HG02973 (cell line): ENCODE data around the gene OR8B2.
"Not testable (repeated sequence)": the region's sequence is repeated elsewhere in the genome, so short reads cannot be mapped to it uniquely, and the experiment has no call there.

ENCODE experiments used
- ATAC-seq: cut with Tn5 transposase; IDR thresholded peaks from one replicate; pipeline ENCODE4 v1.9.1; 2021; ENCODE audit warnings: moderate library complexity; ENCODE audit not compliant: unreplicated experiment

Gene OR8B2, protein sequence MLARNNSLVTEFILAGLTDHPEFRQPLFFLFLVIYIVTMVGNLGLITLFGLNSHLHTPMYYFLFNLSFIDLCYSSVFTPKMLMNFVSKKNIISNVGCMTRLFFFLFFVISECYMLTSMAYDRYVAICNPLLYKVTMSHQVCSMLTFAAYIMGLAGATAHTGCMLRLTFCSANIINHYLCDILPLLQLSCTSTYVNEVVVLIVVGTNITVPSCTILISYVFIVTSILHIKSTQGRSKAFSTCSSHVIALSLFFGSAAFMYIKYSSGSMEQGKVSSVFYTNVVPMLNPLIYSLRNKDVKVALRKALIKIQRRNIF

DNA sequence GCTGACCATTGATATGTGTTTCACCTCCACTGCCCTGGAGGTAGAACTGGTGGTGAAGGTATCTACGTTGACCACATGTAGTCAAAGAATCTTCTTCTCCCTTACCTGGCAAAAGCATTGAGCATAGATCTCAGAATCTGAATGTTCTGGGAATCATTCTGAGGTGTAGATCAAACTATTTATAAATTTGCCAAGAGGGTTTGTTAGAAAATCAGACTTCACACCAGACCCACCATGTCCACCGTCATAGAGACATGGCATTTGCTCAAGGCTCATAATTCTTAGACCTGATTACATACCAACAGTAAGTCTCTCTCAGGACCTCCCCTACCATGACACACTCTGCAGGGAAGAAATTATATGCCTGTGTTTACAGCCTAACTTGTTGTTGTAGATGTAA, at the start of gene OR8B2:
Gene OR8B2, minus strand, starts transcription at position 101 of the 400 bp plus-strand sequence. CDS start 1,156 bp downstream, outside the sequence.
- ATAC-seq, result no peak

DNA sequence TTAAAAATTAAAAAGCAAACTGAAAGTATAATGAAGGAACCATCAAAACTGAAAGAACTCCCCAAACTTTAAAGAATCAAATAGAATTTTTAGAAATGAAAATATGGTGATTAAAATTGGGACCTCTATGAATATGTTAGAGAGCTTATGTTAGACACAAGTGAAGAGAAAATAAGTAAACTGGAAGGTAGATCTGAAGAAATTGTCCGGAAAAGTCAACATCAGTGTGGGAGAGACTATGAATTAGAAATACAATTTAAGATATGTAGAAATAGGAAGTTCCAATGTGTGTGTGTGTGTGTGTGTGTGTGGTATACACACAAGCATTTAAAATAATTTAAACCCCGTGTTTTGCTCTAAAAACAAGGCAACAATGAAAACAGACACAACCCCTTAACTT, 45.3 kb upstream of the OR8B2 start:
- no peak for ATAC-seq

DNA sequence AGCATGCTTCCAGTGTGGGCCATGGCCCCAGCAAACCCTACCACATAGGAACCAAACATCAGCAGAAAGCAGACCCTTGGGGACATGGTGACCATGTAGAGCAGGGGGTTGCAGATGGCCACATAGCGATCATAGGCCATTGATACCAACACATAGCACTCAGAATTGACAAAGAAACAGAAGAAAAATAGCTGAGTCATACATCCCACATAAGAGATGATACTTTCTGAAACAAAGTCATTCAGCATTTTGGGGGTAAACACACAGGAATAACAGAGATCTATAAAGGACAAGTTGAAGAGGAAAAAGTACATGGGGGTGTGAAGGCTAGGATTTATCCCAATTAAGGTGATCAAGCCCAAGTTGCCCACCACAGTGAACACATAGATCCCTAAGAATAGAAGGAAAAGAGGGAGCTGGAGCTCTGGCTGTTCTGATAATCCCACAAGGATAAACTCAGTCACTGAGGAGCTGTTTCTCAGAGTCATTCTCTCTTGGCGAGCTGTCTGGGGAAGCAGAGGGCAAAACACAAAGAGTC, 40.2 kb upstream of the OR8B2 start, which contains the start of gene OR8B4:
Gene OR8B4, minus strand, starts transcription at position 488 of the 538 bp plus-strand sequence. Its CDS starts 0 bp downstream, at position 488.
- ATAC-seq, result no peak

DNA sequence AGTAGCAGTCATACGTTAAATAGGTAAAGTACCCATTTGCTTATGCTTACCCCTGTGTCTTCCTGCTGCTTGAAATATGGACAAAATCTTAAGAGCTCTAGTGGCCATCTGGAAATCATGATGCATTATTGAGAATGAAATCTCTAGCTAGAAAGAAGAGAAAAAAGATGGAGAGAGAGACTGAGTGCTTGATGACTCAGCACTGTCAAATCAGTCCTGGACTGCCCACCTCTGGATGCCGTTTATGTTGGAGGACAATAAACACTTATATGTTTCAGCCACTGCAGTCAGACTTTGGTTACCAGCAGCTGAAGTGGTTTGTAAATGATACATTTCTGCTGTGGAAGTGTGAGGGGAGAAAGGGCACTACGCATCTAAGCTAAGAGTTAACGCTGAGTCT, 36.7 kb upstream of the OR8B2 start:
- ATAC-seq, result no peak

DNA sequence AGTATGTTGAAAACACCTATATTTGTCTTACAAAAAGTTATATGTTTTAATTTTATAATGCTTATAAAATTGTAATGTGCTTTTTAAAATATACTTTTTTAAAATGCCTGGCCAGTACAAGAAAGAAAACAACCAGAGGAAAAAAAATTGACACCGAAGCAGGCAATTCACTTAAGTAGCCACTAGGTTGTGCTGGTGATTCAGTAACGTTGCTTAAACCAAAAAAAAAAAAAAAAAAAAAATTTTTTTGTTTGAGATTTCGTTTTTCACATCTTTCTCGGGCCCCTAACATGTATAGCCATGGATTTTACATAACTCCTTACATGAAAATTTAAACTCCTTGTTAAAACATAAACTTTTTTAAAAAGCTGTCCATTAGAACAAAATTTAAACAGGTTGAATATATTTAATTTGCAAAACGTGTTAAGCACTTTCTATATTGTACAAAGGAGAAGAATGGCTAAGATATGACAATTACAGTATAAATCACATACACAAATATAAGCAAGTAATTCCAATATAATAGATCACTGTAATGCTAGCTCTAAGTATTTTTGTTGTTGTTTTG, 31.1 kb upstream of the OR8B2 start:
- ATAC-seq, result peak; percentile 51

DNA sequence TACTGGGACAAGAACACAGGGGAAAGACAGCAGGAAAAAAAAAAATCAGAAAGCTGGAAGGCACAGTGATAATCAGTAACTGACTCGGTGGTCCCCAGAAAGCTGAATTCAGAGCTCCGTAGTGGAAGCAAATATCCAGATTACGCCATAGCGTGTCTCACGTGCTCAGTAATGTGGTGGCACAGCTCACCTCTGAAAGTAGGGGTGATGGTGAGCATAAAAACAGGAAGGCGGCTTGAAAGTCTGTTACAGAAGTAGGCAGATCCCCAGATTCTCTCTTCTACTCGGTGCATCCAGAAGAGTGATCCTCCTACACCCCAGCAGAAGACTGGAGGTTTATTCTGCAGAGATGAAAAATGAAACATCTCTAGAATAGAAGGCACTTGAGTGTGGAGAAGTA, 25.6 kb upstream of the OR8B2 start:
- ATAC-seq, result no peak

DNA sequence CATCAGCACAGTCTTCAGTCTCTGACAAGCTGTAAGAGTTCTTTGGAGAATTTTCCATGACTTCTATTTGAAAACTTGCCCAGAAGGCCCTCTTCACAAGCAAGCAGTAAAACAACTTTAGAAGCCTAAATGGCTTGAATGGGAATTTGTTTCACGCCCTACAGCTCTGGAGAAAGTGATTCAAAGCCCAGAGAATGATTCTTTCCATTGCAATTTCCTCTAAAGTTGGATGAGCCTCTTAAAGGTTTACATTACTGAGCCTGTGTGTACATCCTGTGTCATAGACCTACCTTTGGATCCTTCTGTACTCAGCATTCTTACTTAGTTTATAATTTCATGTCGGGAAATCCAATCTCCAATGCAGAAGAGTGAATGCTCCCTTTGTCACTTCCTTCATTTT, 21.3 kb upstream of the OR8B2 start:
- no peak for ATAC-seq

DNA sequence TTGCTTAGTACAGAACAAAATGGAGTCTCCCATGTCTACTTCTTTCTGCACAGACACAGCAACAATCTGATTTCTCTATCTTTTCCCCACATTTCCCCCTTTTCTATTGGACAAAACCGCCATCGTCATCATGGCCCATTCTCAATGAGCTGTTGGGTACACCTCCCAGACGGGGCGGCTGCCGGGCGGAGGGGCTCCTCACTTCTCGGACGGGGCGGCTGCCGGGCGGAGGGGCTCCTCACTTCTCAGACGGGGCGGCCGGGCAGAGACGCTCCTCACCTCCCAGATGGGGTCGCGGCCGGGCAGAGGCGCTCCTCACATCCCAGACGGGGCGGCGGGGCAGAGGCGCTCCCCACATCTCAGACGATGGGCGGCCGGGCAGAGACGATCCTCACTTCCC, 18.9 kb upstream of the OR8B2 start:
- ATAC-seq, result not testable (repeated sequence)

DNA sequence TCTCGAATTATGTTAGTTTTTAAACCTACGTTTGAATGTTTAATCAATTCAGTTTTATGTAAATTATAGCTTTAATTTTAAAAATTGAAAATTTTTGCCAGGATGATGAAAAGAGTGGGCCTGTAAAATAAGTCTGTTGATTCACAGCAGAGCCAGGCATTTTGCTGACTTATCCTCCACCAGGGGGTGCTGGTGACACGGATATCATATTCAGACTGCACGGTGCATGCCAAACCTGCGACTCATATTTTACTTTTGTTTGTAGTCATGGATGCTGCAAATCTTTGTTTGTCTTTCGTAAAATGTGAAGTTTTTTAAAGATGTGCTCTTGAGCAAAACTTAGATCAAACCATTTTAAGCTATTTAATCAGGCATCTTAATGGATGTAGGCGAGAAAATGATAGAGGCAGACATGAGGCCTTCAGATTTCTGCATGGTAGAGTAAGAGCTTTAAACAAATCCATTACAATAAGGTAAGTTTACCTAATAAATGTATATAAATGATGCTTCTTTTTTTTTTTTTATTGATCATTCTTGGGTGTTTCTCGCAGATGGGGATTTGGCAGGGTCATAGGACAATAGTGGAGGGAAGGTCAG, 18.1 kb upstream of the OR8B2 start:
- ATAC-seq, result peak; percentile 96

DNA sequence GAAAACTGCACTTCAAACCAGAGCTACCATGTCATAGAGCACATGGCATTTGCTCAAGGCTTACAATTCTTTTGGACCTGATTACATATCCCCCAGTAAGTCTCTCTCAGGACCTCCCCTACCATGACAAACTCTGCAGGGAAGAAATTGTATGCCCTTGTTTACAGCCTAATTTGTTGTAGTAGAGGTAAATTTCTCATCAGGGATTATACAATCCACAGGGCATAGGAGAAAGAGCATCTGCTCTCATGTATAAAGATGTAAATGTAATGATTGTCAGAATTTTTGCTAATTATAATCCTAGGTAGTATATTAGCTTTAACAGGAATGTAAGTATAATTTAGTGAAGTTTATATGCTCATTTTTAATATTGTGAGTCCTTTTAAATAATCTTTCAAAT, 14.6 kb upstream of the OR8B2 start, which contains the start of gene OR8B3:
Gene OR8B3, minus strand, starts transcription at position 101 of the 400 bp plus-strand sequence. CDS start 1,673 bp downstream, outside the sequence.
- ATAC-seq, result no peak

DNA sequence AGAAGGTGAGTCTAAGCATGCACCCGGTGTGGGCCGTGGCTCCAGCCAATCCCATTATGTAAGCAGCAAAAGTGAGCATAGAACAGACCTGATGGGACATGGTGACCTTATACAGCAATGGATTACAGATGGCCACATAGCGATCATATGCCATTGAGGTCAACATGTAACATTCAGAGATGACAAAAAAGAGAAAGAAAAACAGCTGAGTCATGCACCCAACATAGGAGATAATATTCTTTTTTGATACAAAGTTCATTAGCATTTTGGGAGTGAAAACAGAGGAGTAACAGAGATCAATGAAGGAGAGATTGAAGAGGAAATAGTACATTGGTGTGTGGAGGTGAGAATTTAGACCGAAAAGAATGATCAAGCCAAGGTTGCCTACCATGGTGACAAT, 12.5 kb upstream of the OR8B2 start:
- not testable (repeated sequence) for ATAC-seq

DNA sequence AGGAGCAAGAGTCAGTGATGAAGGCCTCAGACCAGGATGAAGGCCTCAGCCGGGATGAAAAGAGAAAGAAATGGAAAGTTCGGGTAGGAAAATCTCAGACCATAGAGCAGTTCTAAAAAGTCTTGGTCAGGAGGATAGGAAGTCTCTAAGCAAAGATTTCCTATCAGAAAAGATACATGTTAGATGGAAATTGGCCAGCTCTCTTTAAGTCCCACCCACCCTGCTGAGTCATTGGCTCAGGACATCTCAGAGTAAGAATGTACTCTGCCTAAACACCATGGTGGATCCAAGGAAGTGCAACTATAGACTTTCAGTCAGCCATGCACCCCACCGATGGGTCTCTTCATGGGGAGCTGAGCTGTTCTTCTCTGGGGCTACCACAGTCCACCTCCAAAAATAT, 10.1 kb upstream of the OR8B2 start:
- ATAC-seq, result no peak

DNA sequence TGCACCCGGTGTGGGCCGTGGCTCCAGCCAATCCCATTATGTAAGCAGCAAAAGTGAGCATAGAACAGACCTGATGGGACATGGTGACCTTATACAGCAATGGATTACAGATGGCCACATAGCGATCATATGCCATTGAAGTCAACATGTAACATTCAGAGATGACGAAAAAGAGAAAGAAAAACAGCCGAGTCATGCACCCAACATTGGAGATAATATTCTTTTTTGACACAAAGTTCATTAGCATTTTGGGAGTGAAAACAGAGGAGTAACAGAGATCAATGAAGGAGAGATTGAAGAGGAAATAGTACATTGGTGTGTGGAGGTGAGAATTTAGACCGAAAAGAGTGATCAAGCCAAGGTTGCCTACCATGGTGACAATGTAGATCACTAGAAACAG, 1.4 kb downstream of the OR8B2 start:
- ATAC-seq, result not testable (repeated sequence)

DNA sequence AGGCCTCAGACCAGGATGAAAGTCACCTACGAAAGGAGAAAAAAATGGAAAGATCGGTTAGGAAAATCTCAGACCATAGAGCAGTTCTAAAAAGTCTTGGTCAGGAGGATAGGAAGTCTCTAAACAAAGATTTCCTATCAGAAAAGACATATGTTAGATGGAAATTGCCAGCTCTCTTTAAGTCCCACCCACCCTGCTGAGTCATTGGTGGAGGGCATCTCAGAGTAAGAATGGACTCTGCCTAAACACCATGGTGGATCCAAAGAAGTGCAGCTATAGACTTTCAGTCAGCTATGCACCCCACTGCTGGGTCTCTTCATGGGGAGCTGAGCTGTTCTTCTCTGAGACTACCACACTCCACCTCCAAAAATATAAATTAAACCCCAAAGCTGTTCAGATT, 3.7 kb downstream of the OR8B2 start:
- no peak for ATAC-seq

DNA sequence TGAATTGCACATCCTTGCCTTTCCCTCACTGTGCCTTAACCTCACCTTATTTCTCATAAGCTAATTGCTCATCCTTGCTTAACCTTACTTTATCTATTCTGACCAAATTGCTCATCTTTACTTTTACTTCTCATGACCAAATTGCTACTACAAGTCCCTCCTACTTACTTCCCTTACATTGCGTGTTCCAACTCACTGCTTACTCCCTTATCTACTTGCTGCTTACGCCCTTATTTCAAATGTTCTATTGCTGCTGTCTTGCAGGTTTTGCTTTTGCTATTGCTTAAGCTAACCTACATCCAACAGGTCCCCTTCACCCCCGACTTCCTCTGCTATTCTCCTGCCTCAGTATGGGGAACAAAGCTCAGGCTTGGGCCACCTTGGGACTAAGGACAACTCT, 8.0 kb downstream of the OR8B2 start:
- no peak for ATAC-seq

DNA sequence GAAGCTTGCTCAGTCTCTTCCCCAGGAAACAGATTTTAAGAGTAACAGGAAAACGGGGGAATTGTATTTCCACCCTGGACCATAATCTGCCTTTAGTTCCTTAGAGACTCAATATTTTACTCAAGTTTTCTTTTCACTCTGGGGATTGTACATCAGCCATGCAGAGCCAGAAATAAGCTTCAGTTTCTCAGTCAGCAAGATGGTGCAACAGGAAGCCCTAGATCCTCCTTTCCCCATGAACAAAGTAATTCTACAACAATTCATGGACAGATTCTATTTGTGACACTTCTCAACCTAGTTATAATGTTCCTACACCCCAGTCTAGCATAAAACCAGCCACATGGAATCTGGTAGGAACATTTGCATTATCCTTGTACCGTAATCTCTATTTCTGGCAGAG, 24.7 kb downstream of the OR8B2 start:
- no peak for ATAC-seq

DNA sequence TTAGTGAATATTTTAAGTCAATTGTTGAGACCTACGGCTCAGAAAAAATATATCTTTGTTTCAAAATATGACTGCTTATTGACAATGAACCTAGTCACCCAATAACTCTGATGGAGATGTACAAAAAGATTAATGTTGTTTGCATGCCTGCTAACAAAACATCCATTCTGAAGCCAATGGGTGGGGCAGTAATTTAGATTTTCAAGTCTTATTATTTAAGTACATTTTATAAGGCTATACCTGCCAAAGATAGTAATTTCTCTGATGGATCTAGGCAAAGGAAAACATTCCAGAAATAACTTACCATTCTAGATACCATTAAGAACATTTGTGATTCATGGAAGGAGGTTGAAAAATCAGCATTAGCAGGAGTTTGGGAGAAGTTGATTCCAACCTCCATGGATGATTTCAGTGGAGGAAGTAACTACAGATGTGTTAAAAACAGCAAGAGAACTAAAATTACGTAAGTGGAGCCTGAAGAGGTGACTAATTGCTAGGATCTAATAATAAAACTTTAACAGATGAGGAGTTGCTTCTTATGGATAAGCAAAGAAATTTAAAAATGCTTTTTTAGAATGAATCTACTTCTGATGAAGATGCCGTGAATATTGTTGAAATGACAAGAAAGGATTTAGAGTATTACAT, 37.9 kb downstream of the OR8B2 start:
- ATAC-seq, result no peak

DNA sequence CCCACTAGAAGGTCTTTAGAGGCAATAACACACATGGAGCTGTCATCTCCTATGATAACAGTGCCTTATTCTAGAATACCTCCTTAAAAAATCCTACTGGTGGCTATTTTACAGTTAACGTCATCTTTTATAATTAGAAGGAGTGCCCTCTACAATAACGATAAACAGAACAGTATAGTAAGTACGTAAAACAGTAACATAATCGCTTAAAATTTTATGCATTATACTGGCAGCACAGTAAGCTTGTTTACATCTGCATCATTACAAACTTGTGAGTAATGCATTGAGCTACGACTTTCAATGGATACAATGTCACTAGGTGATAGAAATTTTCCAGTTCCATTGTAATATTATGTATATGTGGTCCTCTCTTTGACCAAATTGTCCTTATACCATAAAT, 40.0 kb downstream of the OR8B2 start:
- ATAC-seq, result no peak

DNA sequence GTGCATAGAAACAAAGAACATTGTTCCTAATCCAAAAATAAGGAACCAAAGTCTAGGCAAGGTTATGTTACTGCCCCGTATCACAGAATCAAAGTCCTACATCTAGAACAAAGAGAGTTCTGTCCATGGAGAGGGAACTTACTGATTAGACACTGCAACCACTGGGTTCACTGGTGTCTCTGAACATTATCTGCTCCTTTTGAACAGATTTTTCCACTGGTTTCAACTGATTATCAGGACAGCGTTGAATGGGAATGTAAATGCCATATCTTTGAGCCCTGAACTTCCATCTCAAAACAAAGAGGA, 44.2 kb downstream of the OR8B2 start:
- ATAC-seq, result no peak

DNA sequence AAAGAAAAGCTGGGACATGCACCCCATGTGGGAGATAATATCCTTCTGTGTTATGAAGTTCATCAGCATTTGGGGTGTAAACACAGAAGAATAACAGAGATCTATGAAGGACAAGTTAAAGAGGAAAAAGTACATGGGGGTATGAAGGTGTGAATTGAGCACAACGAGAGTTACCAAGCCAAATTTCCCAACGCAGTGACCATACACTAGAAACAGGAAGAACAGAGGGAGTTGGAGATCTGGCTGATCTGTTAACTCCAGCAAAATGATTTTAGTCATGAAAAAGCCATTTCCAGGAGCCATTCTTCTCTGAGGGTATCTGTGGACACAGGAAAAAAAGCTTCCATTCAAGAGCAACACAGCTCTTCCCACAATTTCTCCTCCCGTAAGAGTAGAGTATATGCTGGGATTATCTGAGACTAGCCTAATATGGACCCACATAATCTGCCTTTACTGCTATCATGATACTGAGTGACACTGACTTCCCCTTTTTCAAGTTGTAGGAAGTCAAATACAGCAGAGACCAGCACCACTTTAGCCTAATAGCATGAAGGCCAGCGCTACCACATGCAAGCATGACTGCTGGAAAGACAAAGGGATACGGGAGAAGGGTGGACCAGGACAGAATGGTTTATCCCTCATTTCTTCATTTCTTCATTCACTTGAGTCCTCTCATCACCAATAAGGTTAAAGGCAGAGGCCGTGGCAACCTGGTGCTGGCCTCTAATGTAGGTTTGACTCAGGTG, 44.7 kb downstream of the OR8B2 start:
- ATAC-seq, result no peak
